Stimulated activated CD4-positive, alpha-beta T cell treated with anti-CD3 and anti-CD28 coated beads, Interleukin-4, amount 100 ng/mL, for 24 hours (primary cell): ENCODE measurements around the gene C15orf40.
A peak's percentile ranks its signal among the peaks of the same experiment; 100 is the strongest.

Experiments
- DNase-seq: peaks from one replicate; pipeline ENCODE4 v3.0.0-alpha.2; 2020

C15orf40 gene

DNA sequence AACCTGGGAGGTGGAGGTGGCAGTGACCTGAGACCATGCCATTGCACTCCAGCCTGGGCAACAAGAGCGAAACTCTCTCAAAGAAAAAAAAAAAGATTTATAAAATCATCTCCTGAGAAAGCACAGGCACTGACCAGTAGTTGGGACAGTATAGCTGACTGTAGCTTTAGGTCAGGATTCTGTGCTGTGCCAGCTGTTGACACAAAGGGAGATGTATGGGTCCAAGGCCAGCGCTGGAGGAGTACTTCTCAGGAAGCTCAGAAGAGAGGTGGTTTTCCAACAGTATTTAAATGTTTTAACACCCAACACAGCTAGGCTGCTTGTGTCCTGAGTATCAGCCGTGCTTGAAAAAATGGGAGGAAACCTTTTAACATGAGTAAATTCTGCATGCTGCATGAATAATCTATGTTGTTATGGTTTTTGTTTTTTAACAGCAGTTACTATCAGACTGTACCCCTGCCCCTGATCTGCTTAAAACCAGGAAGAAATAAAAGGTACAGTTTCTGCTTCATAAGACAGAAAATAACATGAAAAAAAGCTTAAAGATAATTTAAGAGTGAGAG is 18.9 kb downstream of the C15orf40 start:
- DNase-seq = no peak

DNA sequence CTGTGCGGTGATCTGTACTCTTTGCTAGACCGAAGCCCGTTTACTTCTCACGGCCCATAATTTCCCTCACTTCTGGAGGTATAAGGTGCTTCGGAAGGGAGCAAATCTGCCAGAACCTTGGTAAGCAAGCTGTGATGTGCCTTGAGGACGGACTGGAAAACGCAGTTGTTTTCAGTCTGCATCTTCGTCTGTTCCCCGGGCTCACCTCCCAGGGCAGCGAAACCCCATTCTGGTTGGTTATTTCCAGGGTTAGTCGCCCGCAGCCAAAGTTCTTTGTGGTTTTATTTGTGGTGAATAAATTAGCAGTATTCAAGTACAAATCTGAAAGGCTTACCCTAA is 25.0 kb downstream of the C15orf40 start:
- no peak for DNase-seq

DNA sequence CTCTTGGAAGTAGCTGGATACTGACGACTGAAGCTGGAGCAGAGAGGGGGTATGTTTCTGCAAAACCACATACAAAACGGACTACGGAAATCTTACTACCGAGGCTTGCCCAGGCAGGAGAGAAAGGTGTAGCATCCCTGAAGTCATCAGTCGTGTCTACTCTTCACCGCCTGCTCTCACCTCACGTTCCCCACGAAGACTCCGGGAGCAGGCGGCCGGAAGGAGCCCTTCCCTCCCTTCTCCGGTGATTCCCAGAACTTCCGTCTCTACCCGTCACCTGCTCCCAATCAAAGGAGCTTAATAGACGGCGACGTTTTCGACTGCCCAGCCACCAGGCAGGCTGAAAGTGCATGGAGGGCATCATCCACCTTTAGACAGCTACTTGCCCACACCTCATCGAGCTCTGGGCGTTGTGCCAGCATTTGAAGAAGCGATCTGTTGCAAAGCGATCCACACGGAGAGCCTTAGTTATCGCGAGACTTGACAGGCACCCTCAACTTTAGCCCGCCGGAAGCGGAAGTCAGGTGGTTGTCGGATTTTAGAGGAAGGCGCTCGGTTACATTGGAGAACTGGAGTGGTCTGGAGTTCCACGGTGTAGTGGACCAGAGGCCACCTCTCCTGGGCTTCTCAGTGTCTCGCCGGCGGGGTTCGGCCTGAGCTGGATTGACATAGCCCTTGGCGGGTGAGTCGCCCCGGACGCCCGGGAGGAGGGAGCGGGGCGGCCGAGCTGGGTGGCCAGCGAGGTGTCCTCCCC is 25.6 kb downstream of the C15orf40 start, which contains the start of gene RAMAC:
TSS of gene RAMAC (plus strand) at position 523 of the 754 bp plus-strand sequence. CDS start 2,809 bp downstream, outside the sequence.
- DNase-seq = peak; percentile 94

DNA sequence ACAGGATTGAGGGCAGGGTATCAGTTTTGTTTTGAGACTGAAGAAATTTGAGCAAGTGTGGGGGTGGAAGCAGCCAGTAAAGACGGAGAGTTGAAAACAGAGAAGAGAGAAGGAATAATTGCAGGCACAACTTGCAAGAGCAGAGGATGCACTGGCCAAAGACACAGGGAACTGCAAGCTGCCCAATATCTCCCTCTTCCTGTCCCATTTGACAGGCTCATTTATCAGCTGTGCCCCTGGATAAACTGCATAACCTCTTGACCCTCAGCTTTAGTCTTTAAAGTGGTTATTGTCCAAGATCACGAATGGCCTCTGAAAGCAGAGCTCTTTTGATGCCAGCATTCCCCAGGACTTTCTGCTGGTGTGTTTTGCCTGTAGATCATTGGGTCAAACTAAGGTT is 30.5 kb downstream of the C15orf40 start:
- no peak for DNase-seq

DNA sequence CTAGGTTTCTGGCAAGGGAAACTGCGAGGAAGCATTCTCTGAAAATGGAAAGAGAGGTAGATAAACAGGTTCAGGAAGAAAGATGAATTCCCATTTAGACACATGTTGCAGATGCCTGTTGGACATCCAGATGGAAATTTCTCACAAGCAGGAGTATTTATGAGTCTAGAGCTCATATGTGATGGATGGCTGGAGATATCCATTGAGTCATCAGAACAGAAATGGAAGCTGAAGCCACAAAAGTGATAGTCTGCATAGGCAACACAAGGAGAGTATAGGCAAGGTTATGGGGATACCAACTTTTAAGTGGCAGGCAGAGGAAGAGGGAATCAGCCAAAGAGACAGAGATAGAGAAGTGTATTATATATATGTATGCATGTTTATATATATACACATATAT is 31.7 kb downstream of the C15orf40 start:
- no peak for DNase-seq

DNA sequence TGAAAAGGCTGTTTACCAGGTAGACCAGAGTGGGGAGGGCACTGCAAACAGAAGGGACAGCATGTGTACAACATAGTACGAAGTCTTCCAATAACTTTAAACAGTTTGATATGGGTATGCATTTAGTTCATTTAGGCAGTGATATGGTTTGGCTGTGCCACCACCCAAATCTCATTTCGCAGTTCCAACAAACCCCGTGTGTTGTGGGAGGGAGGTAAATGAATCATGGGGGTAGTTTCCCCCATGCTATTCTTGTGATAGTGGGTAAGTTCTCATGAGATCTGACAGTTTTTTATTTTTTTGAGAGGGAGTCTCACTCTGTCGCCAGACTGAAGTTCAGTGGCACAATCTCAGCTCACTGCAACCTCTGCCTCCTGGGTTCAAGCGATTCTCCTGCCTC is 33.0 kb downstream of the C15orf40 start:
- no peak for DNase-seq

DNA sequence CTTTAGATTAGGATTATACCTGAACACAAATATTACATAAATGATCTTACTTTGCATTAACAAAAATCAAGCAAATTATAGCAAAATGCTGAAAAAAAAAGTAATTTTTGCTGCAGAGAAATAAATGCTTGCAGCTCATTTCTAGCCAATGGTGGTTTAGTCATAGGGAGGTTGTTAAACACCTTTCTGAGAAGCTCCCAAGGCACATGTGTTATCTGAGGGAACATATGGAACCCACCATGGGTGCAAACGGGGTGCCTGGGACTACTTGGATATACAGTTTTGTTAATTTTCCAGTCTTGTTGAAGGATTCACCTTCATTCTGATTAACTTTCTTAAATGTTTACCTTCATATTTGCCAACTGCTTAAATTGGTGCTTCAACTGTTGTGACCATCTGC is 34.4 kb downstream of the C15orf40 start:
- no peak for DNase-seq

DNA sequence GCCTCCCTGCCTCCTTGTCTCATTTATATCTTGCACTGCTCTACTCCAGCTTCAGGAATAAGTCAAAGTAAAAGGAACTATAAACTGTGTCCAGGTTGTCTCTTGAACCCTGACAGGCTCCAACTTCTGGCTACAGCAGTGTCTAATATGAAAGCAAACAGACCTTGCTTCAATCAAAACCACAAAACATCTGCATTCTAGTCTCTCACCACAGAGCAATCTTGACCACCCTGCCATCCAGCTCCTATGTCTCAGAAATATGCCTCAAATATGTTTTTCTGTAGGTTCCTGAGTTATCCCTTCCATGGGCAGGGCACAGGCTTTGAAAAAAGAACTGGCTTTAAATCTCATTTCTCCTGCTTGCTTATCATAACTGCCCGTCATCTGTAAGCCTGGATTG is 38.4 kb downstream of the C15orf40 start:
- DNase-seq = no peak

DNA sequence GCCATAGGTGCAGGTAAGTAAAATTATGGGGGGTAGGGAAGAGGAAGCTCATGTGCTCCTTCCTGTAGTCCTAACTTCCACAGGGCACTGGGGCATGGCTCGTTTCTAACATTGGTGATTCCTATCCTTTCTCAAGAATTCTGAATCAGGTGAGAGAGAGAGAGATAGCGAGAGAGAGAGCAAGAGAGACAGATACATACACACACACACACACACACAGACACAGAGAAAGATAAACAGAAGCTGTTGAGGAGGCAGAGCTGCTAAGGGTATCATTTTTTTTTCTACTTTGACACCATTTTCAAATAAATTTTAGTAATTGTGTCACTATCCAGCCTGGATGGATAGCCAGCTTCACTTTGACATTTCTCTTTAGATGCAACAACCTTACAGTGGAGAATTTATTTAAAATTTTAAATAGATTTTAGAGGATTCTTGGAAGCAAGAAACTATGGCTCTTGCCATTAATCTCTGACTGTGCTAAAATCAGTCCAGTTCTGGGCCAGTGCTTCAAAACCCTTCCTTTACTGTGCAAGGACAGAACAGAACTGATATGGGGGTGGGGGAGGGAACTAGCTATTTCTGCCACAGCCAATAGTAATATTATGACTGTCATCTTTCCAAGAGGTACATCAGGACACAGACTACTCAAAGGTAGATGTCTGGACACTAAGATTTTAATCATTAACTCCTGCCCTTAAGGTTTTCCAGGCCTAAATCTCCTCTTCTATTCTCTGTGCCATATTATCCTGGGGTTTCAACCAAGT is 40.0 kb downstream of the C15orf40 start:
- no peak for DNase-seq

DNA sequence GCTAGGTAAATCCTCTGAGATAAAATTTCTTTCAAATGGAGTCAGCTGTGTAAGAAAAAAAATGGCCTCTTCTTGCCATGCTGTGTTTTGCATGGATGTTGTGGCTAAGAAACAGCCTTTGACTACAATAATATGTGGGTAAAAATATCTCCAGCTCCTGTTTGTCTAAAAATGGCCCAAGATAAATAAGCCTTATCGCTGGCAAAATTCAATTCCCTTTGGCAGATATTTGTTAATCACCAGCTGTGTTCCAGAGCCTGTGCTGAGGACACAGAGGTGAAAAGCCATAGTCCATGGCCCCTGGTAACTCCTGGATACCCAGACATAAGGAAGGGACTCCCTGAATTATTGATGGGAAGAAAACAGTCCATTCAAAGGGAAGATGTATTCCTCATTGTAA is 40.7 kb downstream of the C15orf40 start:
- DNase-seq = no peak

DNA sequence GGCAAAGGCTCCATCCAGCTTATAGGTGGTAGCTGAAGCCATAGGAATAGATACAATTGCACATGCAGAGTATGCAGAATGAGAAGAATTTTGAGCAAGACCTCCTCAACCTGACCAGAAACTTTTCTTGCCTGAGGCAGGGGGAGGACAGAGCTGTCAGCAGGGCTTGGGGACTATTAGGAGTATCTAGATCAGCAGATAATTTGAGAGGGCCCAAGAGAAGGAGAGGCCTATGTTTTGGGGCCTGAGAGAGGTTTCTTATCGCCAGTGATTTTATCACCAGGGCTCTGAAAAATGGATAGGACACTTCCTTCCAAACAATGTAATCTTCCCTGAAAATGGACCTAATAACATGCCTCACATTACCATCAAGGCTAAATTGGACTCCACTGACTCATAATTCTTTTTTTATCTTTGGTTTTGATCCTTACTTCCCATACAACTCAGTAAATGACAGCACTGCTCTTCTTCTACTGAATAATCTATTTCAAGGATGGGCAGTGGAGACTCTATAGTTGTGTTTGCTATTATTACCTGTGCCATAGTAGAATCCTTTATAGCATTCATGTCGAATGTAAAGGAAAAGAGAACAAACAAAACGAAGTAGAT is 41.3 kb downstream of the C15orf40 start:
- no peak for DNase-seq

DNA sequence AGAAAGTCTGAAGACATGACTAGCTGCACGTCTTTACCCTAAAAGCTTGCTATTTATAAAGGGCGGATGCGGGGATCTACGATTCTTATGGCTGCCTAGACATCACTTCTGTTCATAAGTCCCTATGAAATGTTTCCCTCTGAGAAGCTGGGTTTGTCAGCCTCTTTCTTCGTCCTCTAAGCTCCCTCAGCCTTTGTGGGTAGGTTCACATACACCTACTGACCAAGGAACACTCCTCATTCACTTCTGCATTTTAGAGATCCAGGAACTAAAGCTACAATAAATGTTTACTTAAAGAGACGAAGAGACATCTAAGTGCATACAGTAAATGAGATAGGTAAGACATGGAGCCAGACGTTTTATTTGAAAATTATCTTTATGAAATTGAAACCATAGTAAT is 42.1 kb downstream of the C15orf40 start:
- DNase-seq = no peak

DNA sequence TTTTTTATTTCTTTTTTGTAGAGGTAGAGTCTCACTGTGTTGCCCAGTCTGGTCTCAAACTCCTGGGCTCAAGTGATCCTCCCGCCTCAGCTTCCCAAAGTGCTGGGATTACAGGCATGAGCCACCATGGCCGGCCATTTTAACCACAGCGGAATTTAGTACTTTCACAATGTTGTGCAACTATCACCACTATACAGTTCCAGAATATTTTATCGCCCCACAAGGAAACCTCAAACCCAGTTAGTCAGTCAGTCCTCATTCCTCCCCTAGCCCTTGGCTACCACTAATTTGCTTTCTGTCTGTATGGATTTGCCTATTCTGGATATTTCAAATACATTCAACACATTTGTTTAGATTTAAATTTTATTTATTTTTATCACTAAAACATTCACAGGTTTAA is 43.4 kb downstream of the C15orf40 start:
- DNase-seq = no peak

DNA sequence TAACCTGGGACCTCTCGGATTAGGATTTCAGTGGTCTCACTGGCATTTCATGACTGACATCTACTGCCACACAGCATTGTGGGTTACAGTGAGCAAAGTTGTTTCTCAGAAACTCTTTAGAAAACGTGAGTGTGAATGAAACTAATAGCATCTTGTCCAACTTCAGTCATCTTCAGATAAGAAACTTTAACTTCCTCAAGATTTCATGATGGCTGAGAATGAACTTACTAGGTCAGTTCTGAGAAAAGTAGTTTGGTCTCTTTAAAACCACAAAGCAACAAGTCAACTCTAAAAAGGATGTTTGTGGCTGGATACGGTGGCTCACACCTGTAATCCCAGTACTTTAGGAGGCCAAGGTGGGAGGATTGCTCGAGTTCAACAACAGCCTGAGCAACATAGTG is 44.8 kb downstream of the C15orf40 start:
- no peak for DNase-seq

DNA sequence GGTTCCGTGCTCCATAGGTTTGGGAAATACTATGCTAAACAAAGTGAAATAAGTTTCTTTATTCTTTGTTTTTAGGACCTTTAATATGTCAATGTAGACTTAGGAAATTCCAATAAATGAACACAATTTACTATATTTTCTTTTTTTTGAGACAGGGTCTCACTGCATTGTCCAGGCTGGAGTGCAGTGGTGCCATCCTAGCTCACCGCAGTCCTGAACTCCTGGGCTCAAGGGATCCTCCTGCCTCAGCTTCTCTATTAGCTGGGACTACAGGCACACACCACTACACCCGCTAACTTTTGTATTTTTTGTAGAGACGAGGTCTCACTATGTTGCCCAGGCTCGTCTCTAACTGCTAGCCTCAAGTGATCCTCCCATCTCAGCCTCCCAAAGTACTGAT is 46.5 kb downstream of the C15orf40 start:
- no peak for DNase-seq

DNA sequence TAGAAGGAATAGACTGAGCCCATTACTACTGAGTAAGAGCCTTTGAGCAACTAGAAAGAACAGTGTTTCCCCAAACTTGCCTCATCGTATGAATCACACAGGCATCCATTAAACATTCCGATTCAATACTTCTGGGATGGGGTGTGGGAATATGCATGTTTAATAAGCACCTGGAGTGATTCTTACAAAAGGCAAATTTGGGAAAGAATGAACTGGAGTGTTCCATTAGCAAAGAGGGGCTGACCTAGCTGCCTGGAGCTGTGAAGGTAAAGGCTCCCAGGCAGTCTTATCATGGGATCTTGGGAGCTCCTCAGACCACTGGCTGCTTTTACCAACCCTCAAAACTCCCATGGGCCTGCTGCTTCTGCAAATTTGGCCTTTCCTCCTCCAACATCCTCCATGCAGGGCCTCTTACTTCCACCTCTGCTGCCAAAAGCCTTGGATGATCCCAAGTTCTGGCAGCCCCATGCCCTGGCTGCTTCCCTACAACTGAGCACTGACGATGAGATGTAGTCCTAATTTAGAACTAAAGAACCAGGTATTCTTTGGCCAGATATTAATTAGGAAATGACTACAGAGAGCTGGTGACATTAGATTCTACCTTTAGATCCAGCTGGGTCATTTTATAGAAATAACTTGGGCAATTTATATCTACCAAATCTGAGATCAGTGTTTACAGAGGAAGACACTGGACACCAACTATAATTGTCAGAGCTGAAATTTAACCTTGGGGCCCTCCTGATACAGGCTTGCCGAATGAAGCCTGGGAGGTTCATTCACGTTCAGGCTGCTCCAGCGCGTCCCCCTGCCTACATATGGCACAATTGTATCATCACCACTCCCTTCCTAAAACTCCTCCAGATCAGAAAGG is 47.7 kb downstream of the C15orf40 start:
- no peak for DNase-seq

DNA sequence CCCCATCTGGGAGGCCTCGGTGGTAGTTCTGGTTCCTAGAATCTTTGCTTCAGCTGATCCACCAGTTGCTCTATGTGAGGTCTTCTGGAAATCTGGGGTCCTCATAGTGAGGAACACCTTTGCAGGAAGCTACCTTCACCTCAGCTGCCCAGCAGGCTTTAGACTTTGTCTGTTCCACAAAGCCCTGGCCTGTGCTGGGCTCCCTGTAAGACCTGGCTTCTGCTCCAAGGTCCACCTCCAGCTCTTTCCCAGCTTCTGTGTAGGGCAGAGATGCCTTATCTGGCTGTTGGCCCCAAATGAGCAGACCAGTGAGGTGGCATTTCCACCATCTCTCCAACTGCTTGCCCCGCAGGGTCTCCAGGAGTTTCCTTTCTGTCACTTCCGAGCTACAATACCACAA is 50.7 kb downstream of the C15orf40 start:
- DNase-seq = no peak

DNA sequence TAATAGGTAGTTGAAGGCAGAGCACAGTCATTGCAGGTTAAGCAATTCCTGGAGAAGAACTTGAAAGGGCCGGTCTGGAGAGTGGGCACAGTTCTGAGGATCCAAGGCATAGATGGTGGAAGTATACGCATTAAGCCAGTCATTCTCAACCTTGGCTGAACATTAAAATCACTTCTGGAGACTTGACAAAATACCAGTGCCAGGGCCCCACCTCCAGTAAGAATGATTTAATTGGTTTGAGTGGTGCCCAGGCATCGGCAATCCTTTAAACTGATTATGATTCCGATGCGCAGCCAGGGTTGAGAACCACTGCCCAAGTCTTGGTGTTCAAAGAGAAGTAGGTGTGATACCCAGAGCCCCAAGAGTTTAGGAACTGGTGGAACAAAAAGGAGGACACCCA is 52.0 kb downstream of the C15orf40 start:
- no peak for DNase-seq

DNA sequence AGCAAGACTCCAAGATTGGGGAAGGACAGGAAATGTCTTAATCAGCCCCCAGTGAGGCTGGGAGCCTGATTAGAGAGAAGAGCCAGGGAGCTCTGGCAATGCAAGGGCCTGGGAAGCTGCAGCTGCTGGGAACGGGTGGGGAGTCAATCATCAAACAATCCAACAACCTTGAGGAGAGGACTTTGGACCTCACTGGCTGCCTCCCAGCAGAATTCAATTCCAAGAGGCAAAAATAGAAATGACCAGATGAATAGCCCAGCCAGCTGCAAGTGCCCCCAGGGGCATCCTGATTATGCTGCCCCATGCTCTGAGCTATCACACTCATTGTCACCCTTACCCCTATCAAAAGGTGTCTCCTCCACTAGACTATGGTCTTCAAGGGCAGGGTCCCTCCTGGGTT is 52.8 kb downstream of the C15orf40 start:
- DNase-seq = no peak

DNA sequence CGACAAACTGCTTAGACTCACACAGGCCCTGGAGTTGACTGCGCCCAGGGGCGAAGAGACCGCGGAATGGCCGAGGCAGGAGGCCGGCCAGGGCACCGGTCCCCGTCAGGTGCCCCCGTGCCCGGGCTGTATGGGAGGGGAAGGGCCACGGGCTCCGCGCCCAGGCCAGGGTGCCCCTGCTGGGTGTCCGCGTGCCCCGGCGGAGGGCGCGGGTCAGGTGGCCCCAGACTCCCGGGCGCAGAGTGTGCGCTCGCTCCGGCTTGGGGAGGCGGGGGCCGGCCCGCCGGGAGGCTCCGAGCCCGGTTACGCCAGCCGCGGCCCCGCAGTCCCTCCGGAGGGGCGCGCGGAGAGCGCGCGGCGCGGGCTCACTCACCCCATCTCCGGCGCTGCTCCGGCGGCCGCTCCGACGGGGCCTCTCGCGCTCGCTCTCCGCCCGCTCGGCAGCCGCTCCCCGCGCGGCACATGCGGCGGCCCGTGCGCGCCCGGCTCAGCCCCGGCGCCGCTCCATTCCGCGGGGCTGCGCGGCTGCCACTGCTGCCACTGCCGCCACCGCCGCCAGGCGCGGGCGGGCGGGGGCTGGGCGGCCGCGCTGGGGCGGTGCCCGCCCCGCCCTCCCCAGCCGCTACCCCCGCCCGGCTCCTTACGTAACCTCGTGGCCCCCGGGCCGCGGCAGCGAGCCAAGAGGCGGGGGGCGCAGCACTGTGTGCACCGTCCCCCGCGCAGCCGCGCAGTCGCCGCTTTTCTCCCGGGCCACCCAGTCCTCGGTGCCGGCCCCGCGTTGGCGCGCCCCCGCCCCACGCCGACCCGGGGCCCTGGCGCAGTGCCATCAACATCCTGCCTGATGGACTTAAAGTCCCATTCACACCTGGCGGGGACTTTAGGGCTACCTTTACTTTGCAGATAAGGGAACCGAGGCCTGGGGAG is 59.0 kb downstream of the C15orf40 start, which contains the start of gene HOMER2:
TSS of gene HOMER2 (minus strand) at position 563 of the 924 bp plus-strand sequence. CDS start at position 378, 185 bp downstream.
- no peak for DNase-seq

DNA sequence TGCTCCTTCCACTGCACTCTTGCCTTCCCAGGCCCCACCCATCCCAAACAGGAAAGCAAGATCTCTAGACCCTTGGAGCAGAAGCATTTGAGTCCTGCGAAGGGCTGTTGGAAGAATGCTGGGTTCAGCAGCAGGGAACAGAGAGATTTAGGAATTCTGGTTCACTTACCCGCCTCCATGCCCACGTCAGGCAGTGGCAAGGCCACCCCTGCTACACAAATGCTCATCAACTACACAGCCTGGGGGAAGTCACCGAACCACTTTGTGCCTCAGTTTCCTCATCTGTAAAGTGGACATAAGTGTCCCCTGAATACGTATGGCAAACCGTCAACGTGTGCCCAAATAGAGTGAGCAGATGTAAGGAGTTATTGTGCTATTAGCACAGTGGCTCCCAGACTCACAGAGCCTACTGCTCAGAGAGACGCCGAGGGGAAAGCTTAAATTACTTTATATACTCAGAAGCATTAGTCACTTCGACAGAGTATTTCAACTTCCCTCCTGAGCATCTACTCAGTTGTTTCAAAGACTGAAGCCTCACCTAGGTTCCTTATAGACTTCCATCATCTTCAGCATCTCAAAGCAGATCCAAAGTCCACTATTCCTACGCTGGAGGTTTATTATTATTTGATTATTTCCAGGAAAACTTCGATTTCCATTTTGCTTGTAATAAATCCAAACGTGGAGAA is 59.8 kb downstream of the C15orf40 start:
- no peak for DNase-seq
